Upper lobe of right lung (tissue), 1 donor: ENCODE data around the gene MEIOB. TPM values are rescaled to one million over a fixed set of nuclear protein-coding genes. Genes with fewer than 3 reads are reported as not detected.

Experiments used
- ATAC-seq: fragments of 200-7000 bp; cut with Tn5 transposase; one replicate; pipeline ENCODE4 v1.9.1; 2020; ENCODE audit warnings: mild to moderate bottlenecking, moderate library complexity
- DNase-seq: peaks from one replicate; pipeline ENCODE4 v3.0.0-alpha.2; 2020
- H3K27ac ChIP-seq: fragments of 200-600 bp; one replicate; pipeline ENCODE4 v1.8.0; 2022
- H3K27me3 ChIP-seq: fragments of 200-600 bp; one replicate; pipeline ENCODE4 v1.8.0; 2022; ENCODE audit warnings: mild to moderate bottlenecking
- H3K36me3 ChIP-seq: fragments of 200-600 bp; one replicate; pipeline ENCODE4 v1.8.0; 2022
- H3K4me1 ChIP-seq: fragments of 200-600 bp; one replicate; pipeline ENCODE4 v1.8.0; 2022
- H3K4me3 ChIP-seq: fragments of 200-600 bp; one replicate; pipeline ENCODE4 v1.8.0; 2022; ENCODE audit warnings: mild to moderate bottlenecking
- H3K9me3 ChIP-seq: fragments of 200-600 bp; one replicate; pipeline ENCODE4 v1.8.0; 2022
- CTCF ChIP-seq: fragments of 200-600 bp; IDR thresholded peaks from one replicate; pipeline ENCODE4 v1.8.0; 2022; ENCODE audit warnings: antibody characterized with exemption
- intact Hi-C: fragments of 100-400 bp; cut with DNase I; formaldehyde crosslinking; loops from one replicate; pipeline ENCODE4 v1.11.0; 2022
- total RNA-seq: library from RNA; stranded (reverse); fragmentation: NEBNext Ultra II Directional; extraction: Animal tissue kit (Norgen Biotek cat#: 25700); gene quantifications from one replicate; pipeline ENCODE4 v1.2.1, GENCODE V29; 2021
- donor health status: DM: no; HTN: yes; CAD: no; lungs with severe emphysema.

The MEIOB gene
- total RNA-seq, 1 donor from 2014 or later, result not detected

- TF ChIP-seq CTCF, result no peak
These were observed 14.4 kb downstream of the MEIOB start for GRCh38 chr16:1857433-1858097.

GRCh38 chr16:1851793-1852192 lies 20.2 kb downstream of the MEIOB start:
- no peaks in the 10 kb centered on the region for H3K4me1 ChIP-seq
- no peaks in the 10 kb centered on the region for H3K9me3 ChIP-seq
- no peak overlapping the region for H3K4me3 ChIP-seq
- H3K27me3 ChIP-seq, result peaks cover 1% of the 10 kb centered on the region
- ATAC-seq (no peak), DNase-seq (no peak)
- intact Hi-C loops, result no loop called here
- no peaks in the 10 kb centered on the region for H3K36me3 ChIP-seq
- TF ChIP-seq CTCF, result no peak
- H3K27ac ChIP-seq, result no peak overlapping the region

More at GRCh38 chr16:1857433-1858097, 14.4 kb downstream of the MEIOB start:
- no peak for DNase-seq
- Histone ChIP-seq H3K27me3 (peaks cover 35% of the 10 kb centered on the region), H3K36me3 (no peaks in the 10 kb centered on the region), H3K4me1 (no peaks in the 10 kb centered on the region), H3K4me3 (no peak overlapping the region), H3K9me3 (no peaks in the 10 kb centered on the region), H3K27ac (no peak overlapping the region)
- no peak for ATAC-seq
- intact Hi-C loops, result no loop called here

- Histone ChIP-seq H3K4me1 (no peaks in the 10 kb centered on the region), H3K9me3 (no peaks in the 10 kb centered on the region), H3K27me3 (peaks cover 3% of the 10 kb centered on the region), H3K27ac (no peak overlapping the region), H3K36me3 (no peaks in the 10 kb centered on the region), H3K4me3 (no peak overlapping the region)
- no peak for TF ChIP-seq CTCF
- no peak for DNase-seq
- ATAC-seq, result no peak
- intact Hi-C loops, result no loop called here
These were observed 21.0 kb downstream of the MEIOB start for GRCh38 chr16:1850981-1851380.

GRCh38 chr16:1846416-1846815 lies 25.5 kb downstream of the MEIOB start:
- H3K27ac ChIP-seq, result no peak overlapping the region
- DNase-seq (no peak), ATAC-seq (no peak)
- H3K4me1 ChIP-seq, result no peaks in the 10 kb centered on the region
- no peaks in the 10 kb centered on the region for H3K36me3 ChIP-seq
- H3K27me3 ChIP-seq, result peaks cover 5% of the 10 kb centered on the region
- no peak for TF ChIP-seq CTCF
- H3K4me3 ChIP-seq, result no peak overlapping the region
- intact Hi-C loops, result no loop called here
- no peaks in the 10 kb centered on the region for H3K9me3 ChIP-seq

GRCh38 chr16:1845985-1846384 lies 26.0 kb downstream of the MEIOB start:
- Histone ChIP-seq H3K4me1 (no peaks in the 10 kb centered on the region), H3K36me3 (no peaks in the 10 kb centered on the region), H3K4me3 (no peak overlapping the region), H3K27ac (no peak overlapping the region), H3K9me3 (no peaks in the 10 kb centered on the region), H3K27me3 (peaks cover 5% of the 10 kb centered on the region)
- intact Hi-C loops, result no loop called here
- DNase-seq (no peak), ATAC-seq (no peak)
- no peak for TF ChIP-seq CTCF

- DNase-seq (no peak), ATAC-seq (no peak)
- intact Hi-C loops, result no loop called here
- H3K36me3 ChIP-seq, result no peaks in the 10 kb centered on the region
- no peak overlapping the region for H3K27ac ChIP-seq
- no peaks in the 10 kb centered on the region for H3K4me1 ChIP-seq
- H3K27me3 ChIP-seq, result no peaks in the 10 kb centered on the region
- H3K4me3 ChIP-seq, result no peak overlapping the region
- H3K9me3 ChIP-seq, result no peaks in the 10 kb centered on the region
- no peak for TF ChIP-seq CTCF
These were observed 32.4 kb downstream of the MEIOB start for GRCh38 chr16:1839554-1839953.
